Right forelimb (tissue), 1 donor: ENCODE data around the gene GPR84.

Source experiments
- DNase-seq: peaks from one replicate; pipeline ENCODE4 v3.0.0-alpha.2; 2018

Gene GPR84

GRCh38 chr12:54390668-54391551, 26.6 kb upstream of the GPR84 start:
- DNase-seq, result no peak

DNA sequence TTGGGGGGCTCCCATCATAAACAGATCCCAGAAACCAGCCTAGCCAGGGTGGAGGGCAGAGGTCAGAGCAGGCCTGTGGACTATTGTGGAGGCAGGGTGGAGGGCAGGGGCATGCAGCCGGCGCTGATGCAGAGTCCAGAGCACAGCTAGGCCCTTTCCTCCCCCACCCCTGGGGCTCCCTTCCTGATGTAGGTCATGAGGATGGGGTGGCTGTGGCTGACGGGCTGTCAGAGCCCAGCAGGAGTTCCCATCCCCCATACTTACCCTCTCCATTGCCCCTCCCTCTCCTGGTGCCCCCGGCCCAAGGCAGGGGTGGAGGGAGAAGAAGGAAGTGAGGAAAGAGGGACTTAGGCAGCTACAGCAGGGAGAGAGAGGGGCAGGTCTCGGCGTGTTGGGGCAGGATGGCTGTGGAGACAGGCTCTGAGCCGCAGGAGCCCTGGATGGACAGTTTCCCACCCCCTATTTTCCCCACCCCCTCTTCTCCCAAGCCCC, 25.9 kb upstream of the GPR84 start:
- DNase-seq, result no peak

DNA sequence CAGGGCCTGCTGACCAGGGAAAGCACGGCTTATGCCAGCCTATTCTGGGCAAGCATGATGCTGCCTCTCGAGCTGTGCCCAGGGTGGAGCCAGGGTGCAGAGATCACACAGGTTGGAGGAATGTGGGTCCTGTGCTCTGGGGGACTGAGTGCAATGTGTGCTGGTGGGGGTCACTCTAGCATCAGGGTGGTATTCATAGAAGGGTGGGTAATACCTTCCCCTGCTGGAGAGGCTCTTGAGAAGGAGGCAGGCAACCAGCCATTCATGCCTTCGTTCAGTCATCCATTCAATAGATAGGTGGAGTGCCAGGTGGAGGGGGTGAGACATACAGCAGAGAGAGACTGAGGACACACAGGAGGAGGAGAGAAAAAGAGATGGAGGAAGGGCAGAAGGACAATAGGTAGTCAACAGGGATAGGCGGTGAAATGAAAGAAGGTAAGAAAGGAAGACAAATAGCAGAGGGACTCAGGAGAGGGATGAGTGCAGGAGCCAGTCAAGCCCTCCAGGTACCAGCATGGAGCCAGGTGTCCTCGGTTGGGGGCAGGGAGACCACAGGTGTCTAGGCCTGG, 25.4 kb upstream of the GPR84 start:
- DNase-seq, result no peak

DNA sequence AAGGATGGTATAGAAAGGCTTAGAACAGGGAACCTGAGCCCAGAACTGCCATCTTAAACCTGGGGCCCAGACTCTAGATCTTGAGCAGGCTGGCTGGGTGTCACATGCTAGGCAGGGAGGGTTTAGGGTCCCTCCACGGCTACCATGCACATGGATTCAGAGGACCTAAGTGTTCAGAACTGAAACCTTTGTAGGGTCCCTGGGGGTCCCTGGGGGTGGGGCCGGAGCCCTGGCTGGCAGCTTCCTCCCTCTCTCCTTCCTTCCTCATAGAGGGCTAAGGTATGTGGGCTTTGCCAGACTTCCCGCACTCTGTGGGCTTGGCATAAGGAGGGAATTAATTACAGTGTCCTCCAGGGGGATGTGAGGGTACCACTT, 24.8 kb upstream of the GPR84 start:
- DNase-seq, result no peak

DNA sequence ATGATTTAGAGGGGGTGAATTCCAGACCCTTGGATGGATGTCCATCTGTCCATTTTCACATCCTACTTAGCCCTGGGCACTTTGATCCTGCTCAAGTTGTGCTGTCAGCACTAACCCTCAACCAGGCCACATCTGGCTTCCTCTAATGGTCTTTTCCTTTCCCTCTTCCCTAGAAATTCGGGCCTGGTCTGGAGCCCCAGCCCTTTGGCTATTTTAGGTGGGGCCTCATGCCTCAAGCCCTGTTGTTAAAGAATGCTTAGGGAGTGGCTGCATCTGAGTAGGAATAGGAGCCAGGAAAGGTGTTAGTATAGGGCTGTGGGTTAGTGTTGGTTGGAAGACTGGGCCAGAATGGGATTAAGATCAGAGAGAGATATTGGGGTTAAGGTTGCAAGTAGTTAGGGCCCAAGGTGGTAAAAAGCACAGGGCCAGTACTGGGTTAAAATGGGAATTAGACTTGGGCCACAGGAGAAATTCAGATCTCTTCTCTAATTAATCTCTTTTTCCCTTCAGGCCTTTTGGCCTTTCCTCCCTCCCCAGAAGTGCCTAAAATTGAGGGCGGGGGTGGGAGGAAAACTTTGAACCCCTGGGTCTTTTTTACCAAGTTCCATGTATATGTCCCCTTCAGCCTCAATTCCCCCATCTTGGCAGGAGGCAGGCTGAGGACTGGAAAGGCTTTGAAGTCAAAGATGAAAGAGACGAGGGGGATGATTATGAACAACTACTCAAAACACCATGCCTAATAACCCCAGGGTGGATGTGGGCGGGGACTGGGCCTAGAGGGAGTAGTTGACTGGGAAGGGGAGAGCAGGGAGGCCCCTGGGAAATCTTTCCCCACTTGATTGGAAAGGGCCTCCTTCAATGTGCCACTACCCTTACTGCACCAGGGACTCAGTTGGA, 24.2 kb upstream of the GPR84 start:
- DNase-seq, result no peak

- DNase-seq, result no peak
Observed at GRCh38 chr12:54387114-54387467, 22.8 kb upstream of the GPR84 start.

GRCh38 chr12:54386403-54387113, 22.3 kb upstream of the GPR84 start:
- no peak for DNase-seq

GRCh38 chr12:54385251-54385914, 21.1 kb upstream of the GPR84 start:
- DNase-seq, result no peak

DNA sequence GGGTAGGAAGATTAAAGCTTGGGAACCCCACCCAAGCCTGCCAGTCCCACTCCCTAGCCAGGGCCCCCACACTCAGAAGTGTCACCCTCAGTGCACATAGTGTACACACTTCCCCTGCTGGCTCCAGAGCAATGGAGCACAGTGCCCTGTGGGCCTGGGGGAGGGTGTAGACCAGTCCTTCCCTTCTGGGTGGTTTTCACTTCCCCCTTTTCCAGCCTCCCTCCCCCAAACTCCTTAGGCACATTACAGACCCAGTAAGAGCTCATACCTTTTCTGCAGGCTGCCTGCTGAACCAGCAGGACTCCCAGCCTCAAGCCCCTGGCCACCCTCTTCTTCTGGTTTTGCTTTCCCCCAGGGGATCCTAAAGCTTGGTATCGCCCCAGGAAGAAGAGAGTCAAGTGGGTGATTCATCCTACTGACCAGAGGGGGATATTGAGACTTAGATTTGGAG, 20.3 kb upstream of the GPR84 start, which contains the start of gene ZNF385A:
Gene ZNF385A (minus strand): TSS at position 143 of the 451 bp plus-strand sequence. CDS start 219 bp downstream, outside the sequence.
- DNase-seq, result no peak

DNA sequence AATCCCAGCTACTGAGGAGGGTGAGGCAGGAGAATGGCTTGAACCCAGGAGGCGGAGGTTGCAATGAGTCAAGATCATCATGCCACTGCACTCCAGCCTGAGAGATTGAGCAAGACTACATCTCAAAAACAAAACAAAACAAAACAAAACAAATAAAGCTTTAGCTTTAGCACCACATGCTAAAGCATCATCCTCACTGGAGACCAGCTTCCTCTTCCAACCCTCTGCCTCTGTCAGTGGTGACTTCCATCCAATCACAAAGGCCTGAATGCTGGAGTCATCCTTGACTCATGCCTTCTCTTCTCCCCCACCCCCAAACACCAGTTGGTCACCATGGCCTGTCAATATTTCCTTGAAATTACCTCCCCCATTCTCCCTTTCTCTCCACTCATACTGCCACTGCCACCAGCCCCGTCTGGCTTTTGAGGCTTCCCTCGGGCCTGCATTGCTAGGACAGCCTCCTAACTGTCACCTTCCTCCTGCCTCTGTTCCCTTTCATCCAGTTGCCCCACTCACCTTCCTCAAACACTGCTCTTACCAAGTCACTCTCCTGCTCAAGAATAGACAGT, 18.8 kb upstream of the GPR84 start:
- DNase-seq, result no peak

DNA sequence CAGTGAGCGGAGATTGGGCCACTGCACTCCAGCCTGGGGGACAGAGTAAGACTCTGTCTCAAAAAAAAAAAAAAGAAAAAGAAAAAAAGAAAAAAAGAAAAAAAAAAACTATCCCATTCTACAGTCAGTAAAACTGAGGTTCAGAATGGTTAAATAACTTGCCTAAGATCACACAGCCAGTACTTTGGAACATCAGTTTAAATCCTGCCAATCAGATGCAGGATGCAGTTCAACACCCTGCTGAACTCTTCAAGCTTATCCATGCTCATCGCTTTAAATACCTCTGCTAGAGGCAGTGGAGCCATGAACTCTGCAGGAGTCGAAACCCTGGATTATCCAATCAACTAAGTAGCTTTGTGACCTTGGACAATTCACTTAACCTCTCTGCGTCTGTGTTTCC, 16.9 kb upstream of the GPR84 start:
- no peak for DNase-seq

DNA sequence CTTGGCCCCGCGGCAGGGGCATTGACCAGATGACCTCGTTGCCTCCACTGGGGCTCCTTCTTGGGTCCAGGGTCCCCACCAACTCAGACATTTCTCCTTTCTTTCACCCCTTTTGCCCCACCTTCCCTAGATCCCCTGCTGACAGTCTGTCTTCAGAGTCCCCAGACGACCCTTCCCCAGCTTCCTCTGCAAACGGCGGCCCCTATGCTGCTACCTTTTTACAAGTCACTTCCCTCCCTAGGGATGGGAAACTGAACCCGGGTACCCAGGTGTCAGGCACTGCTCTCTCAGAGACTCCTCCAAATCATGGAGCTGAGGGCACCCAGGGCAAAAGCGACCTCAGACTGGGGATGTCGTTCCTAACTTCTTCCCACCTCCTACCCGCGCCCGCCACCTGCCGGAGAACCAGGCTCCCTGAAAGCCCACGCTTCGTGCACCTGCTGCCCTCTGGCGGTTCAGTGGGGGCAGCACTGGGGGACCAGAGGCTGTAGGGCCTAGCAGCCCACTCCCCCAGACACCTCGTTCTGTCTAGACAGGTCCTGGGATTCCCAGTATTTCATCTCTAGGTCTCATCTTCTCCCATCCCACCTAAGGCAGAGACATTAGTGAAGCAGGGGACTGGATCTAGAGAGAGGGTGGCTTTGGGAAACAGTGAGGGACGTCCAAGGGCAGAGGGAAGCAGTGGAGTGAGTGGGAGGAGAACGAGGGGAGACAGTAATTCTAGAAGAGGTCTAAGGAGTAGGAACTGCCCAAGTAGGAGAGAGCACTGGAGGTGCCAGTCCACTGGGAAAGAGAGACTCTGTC, 15.3 kb upstream of the GPR84 start:
- peak; percentile 95 for DNase-seq

GRCh38 chr12:54378796-54379397, 14.6 kb upstream of the GPR84 start:
- peak; percentile 79 for DNase-seq

- DNase-seq, result no peak
Observed at GRCh38 chr12:54377797-54378515, 13.7 kb upstream of the GPR84 start.

- DNase-seq, result no peak
Observed at GRCh38 chr12:54377007-54377406, 12.7 kb upstream of the GPR84 start.

DNA sequence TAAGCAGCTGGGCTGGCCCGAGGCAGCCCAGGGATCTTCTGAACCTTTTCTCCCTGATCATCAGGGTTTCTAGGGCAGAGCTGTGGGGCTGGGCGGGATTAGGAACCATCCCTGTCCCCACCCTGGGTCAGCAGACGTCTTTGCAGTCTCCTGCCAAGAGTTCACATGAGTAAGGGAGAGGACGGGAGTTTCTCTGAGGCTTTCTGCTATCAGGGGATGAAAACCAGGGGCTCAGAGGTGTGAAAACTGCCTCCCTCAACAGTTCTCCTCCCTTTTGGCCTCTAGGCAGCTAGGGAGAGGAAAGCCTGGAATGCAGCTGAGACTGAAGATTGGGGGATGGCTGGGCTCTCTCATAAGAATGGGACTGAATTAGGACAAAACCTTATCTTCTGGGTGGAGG, 12.3 kb upstream of the GPR84 start:
- no peak for DNase-seq

DNA sequence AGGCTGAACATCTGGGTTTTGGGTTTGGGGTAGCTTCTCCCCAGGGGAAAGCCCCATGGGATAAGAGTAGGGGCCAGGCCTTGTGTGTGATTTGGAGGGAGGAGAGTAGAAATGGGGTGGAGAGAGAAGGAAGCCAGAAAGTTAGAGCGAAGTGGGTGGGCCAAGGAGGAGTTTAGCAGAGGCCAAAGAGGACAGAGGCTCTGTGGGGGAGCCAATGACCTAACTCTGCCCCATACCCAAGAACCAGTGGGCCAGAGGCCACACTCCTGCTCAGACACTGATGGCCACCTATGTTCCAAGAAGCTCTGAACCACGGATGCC, 10.9 kb upstream of the GPR84 start:
- no peak for DNase-seq

GRCh38 chr12:54374562-54375258, 10.4 kb upstream of the GPR84 start:
- DNase-seq, result no peak
